PC-9 (cell line): ENCODE measurements around the gene FAM78B.

Experiments
- CTCF ChIP-seq: fragments of 200-600 bp; sonication (generic); conservative IDR thresholded peaks from 2 replicates; pipeline ENCODE4 v1.6.1; 2017; ENCODE audit warnings: mixed run types, antibody characterized with exemption, mild to moderate bottlenecking, moderate library complexity
- EZH2 ChIP-seq: fragments of 200-600 bp; sonication (generic); IDR thresholded peaks from 2 replicates; pipeline ENCODE4 v1.8.0; 2017; ENCODE audit warnings: antibody characterized with exemption, low read depth

GRCh38 chr1:166166329-166166697 is 488 bp downstream of the FAM78B start:
- TF ChIP-seq CTCF: no peak
- TF ChIP-seq EZH2: no peak
